Keratinocyte (primary cell): ENCODE measurements around the gene DNAH2. TPM values are rescaled to one million over a fixed set of nuclear protein-coding genes. Genes with fewer than 3 reads are reported as not detected.

Experiments used
- DNase-seq: peaks from one replicate; pipeline ENCODE4 v3.0.0-alpha.2; 2011; ENCODE audit warnings: low read depth, missing footprints, low spot score
- FAIRE-seq: peaks from 2 replicates; lab custom pipeline; 2011; peaks lifted over from hg19 to GRCh38; lab: Jason Lieb, UNC
- H2AFZ ChIP-seq: 2 replicates; pipeline ENCODE4 v1.6.0; 2012; ENCODE audit warnings: low read length, control low read depth, inconsistent platforms; ENCODE audit not compliant: control insufficient read depth
- H3K27ac ChIP-seq: 2 replicates; pipeline ENCODE4 v1.5.1; 2011; ENCODE audit warnings: low read length; ENCODE audit not compliant: control insufficient read depth, insufficient read depth
- H3K27me3 ChIP-seq: 3 replicates; pipeline ENCODE4 v1.6.0; 2011; ENCODE audit warnings: low read length; ENCODE audit not compliant: control insufficient read depth, insufficient read depth; ENCODE audit errors: extremely low read depth
- H3K36me3 ChIP-seq, 2 experiments: 2 replicates in 1 of 2; 3 replicates in 1 of 2; pipeline ENCODE4 v1.5.1; 2011; ENCODE audit warnings: low read length in 2 of 2, mild to moderate bottlenecking in 1 of 2; ENCODE audit not compliant: control insufficient read depth in 2 of 2, insufficient read depth in 2 of 2; ENCODE audit errors: extremely low read depth in 1 of 2
- H3K4me1 ChIP-seq: 3 replicates; pipeline ENCODE4 v1.5.1; 2011; ENCODE audit warnings: low read length; ENCODE audit not compliant: control insufficient read depth, insufficient read depth; ENCODE audit errors: extremely low read depth
- H3K4me2 ChIP-seq: 3 replicates; pipeline ENCODE4 v1.6.0; 2011; ENCODE audit warnings: low read depth, low read length; ENCODE audit not compliant: control insufficient read depth, insufficient read depth; ENCODE audit errors: extremely low read depth
- H3K4me3 ChIP-seq, 3 experiments: fragments of 200-600 bp in 1 of 3; sonication (generic) in 1 of 3; 2 replicates in 2 of 3; 3 replicates in 1 of 3; pipeline ENCODE4 v1.5.1; 2011 to 2016; ENCODE audit warnings: low read length in 3 of 3, mild to moderate bottlenecking in 3 of 3, control low read depth in 2 of 3, inconsistent platforms in 1 of 3, low read depth in 1 of 3, mixed read lengths in 1 of 3, mixed run types in 1 of 3, moderate library complexity in 1 of 3; ENCODE audit not compliant: control insufficient read depth in 2 of 3, insufficient read depth in 2 of 3; ENCODE audit errors: extremely low read depth in 1 of 3
- H3K79me2 ChIP-seq: 2 replicates; pipeline ENCODE4 v1.6.0; 2012; ENCODE audit warnings: low read length; ENCODE audit not compliant: control insufficient read depth, insufficient read depth
- H3K9ac ChIP-seq: 3 replicates; pipeline ENCODE4 v1.6.0; 2011; ENCODE audit warnings: low read length; ENCODE audit not compliant: control insufficient read depth, insufficient read depth; ENCODE audit errors: extremely low read depth
- H3K9me1 ChIP-seq: 3 replicates; pipeline ENCODE4 v1.6.0; 2011; ENCODE audit warnings: low read length; ENCODE audit not compliant: control insufficient read depth, insufficient read depth; ENCODE audit errors: extremely low read depth
- H3K9me3 ChIP-seq: 2 replicates; pipeline ENCODE4 v1.5.1; 2012; ENCODE audit warnings: low read depth, low read length; ENCODE audit not compliant: control insufficient read depth
- H4K20me1 ChIP-seq: 3 replicates; pipeline ENCODE4 v1.6.0; 2011; ENCODE audit warnings: low read length; ENCODE audit not compliant: control insufficient read depth, insufficient read depth; ENCODE audit errors: extremely low read depth
- EZH2 ChIP-seq: IDR thresholded peaks from one replicate; pipeline ENCODE4 v1.6.1; 2012; ENCODE audit warnings: inconsistent platforms, mild to moderate bottlenecking, low read length, moderate library complexity
- dilution Hi-C: fragments of 300-500 bp; cut with MboI; formaldehyde crosslinking; loops from one replicate; pipeline ENCODE4 v1.7.0; 2020; ENCODE audit warnings: low sequenced_read_pairs; ENCODE audit not compliant: extremely low pct_ligation_motif_present
- polyA plus RNA-seq, 5 experiments: library from polyadenylated mRNA; depleted of rRNA in 3 of 5; stranded (reverse) in 3 of 5; stranded (forward) in 1 of 5; unstranded in 1 of 5; fragments of >200 nt; gene quantifications; 1 replicate in 1 of 5; 2 replicates in 3 of 5; 3 replicates in 1 of 5; pipeline versions ENCODE4 v1.2.1 to v1.2.3, GENCODE V29; 2011 to 2012; ENCODE audit warnings: missing spikeins in 2 of 5, low read depth in 1 of 5, low replicate concordance in 1 of 5
- TF ChIP-seq, protein P1 (sequence below), 3 experiments: IDR thresholded peaks in 1 of 3; conservative IDR thresholded peaks in 1 of 3; optimal IDR thresholded peaks in 1 of 3; 2 replicates in 2 of 3; 3 replicates in 1 of 3; pipeline versions ENCODE3 to v1.5.1; 2011; ENCODE audit warnings: low read length in 3 of 3, mild to moderate bottlenecking in 3 of 3, moderate library complexity in 2 of 3, control low read depth in 1 of 3, inconsistent platforms in 1 of 3; ENCODE audit not compliant: insufficient read depth in 2 of 3; ENCODE audit errors: extremely low read depth in 1 of 3

DNAH2 gene
- polyA plus RNA-seq, 1 donor (not counting 4 experiments of a cell fraction or from before 2014, with no cell fraction given), result 0.13 TPM

DNA sequence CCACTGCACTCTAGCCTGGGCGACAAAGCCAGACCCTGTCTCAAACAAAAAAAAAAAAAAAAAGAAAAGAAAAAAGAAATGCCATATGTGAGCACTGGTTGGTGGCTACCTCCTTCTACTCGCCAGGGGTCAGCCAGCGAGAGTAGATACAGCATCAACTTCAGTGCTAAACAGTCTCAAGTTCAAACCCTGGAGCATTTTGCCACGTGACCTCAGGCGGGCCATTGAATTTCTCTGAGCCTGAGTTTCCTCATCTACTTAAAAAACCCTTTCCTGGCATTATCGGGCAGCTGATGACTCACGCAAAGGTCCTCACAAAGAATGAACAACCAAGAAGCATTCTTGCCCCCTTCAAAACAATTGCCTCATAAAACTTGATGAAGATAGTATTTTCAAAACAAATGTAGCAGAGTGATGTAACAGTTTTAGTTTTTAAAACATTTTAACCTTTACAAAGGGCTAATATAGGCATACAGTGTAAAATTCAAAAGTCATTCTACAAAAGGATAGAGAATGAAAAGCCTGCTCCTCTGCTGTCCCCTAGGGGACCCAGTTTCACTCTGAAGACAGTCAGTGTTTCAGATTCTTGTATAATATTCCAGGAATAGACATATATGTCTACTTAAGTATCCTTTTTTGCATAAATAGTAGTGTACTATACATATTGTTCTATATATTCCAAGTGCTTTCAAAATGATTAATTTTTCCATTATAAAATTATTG lies 28.4 kb downstream of the DNAH2 start:
- Histone ChIP-seq H3K79me2 (no peaks in the 10 kb centered on the region), H3K4me2 (peak overlapping the region; percentile 51), H3K36me3 (no peaks in the 10 kb centered on the region), H2AFZ (no peak overlapping the region), H3K4me3 (no peak overlapping the region), H3K4me1 (peaks cover 25% of the 10 kb centered on the region), H3K27ac (no peak overlapping the region), H3K9me1 (no peaks in the 10 kb centered on the region), H4K20me1 (no peaks in the 10 kb centered on the region), H3K9me3 (no peaks in the 10 kb centered on the region), H3K27me3 (peaks cover 1% of the 10 kb centered on the region), H3K9ac (no peak overlapping the region)
- DNase-seq, result no peak
- FAIRE-seq, result peak; percentile 32
- TF ChIP-seq, protein P1, sequence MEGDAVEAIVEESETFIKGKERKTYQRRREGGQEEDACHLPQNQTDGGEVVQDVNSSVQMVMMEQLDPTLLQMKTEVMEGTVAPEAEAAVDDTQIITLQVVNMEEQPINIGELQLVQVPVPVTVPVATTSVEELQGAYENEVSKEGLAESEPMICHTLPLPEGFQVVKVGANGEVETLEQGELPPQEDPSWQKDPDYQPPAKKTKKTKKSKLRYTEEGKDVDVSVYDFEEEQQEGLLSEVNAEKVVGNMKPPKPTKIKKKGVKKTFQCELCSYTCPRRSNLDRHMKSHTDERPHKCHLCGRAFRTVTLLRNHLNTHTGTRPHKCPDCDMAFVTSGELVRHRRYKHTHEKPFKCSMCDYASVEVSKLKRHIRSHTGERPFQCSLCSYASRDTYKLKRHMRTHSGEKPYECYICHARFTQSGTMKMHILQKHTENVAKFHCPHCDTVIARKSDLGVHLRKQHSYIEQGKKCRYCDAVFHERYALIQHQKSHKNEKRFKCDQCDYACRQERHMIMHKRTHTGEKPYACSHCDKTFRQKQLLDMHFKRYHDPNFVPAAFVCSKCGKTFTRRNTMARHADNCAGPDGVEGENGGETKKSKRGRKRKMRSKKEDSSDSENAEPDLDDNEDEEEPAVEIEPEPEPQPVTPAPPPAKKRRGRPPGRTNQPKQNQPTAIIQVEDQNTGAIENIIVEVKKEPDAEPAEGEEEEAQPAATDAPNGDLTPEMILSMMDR (optimal IDR thresholded peaks at IDR 0.05 in 1 of 3, IDR thresholded peaks at IDR 0.05 in 1 of 3, conservative IDR thresholded peaks at IDR 0.05 in 1 of 3; ENCODE audit: extremely low read depth in 1 of 3, insufficient read depth in 2 of 3, low read length in 3 of 3), result peak in 1 of 3 experiments; percentile 7
- TF ChIP-seq EZH2, result no peak
- dilution Hi-C loops, result no loop called here

- TF ChIP-seq, protein P1 (optimal IDR thresholded peaks at IDR 0.05 in 1 of 3, IDR thresholded peaks at IDR 0.05 in 1 of 3, conservative IDR thresholded peaks at IDR 0.05 in 1 of 3; ENCODE audit: extremely low read depth in 1 of 3, insufficient read depth in 2 of 3, low read length in 3 of 3), result no peak
- no peak for TF ChIP-seq EZH2
- H3K4me3 ChIP-seq, result no peak overlapping the region
- H3K27ac ChIP-seq, result no peak overlapping the region
- FAIRE-seq, result peak; percentile 44
- no peak overlapping the region for H3K4me2 ChIP-seq
- no peaks in the 10 kb centered on the region for H3K79me2 ChIP-seq
- dilution Hi-C loops, result no loop called here
- H3K36me3 ChIP-seq, result no peaks in the 10 kb centered on the region
- H3K27me3 ChIP-seq, result no peaks in the 10 kb centered on the region
- peak overlapping the region; percentile 73 for H2AFZ ChIP-seq
- peaks cover 30% of the 10 kb centered on the region for H3K4me1 ChIP-seq
- no peak overlapping the region for H3K9ac ChIP-seq
- H3K9me1 ChIP-seq, result no peaks in the 10 kb centered on the region
- no peaks in the 10 kb centered on the region for H4K20me1 ChIP-seq
- no peaks in the 10 kb centered on the region for H3K9me3 ChIP-seq
- no peak for DNase-seq
Measured at GRCh38 chr17:7747635-7748071, 30.1 kb downstream of the DNAH2 start.
